PC-3 (cell line): ENCODE measurements around the gene TTBK1.

Experiments used
- EZH2 ChIP-seq: fragments of 300-600 bp; sonication (generic); IDR thresholded peaks from one replicate; pipeline ENCODE4 v1.6.1; 2017; ENCODE audit warnings: antibody characterized with exemption, mild to moderate bottlenecking, low read length; ENCODE audit not compliant: unreplicated experiment
- EZH2phosphoT487 ChIP-seq: fragments of 300-600 bp; sonication (generic); IDR thresholded peaks from 2 replicates; pipeline ENCODE4 v1.6.1; 2018; ENCODE audit warnings: mild to moderate bottlenecking, antibody characterized with exemption, low read length, borderline replicate concordance
- TF ChIP-seq, protein P1 (sequence below): fragments of 300-600 bp; sonication (generic); conservative IDR thresholded peaks from 2 replicates; pipeline ENCODE4 v1.5.1; 2017; ENCODE audit warnings: antibody characterized with exemption, low read depth, mild to moderate bottlenecking, low read length

DNA sequence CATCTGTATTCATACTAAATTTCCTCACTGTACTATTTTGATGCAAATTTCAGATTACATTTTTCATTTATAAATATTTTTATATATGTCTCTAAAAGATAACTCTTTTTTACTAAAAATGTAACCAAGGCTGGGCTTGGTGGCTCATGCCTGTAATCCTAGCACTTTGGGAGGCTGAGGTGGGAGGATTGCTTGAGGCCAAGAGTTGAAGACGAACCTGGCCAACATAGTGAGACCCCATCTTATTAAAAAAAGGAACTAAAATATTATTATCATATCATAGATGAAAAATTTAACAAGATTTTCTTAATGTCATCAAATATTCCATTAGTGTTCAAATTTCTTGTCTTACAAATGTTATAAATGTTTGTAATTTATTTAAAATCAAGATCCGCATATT, 7.4 kb upstream of the TTBK1 start:
- TF ChIP-seq, protein P1, sequence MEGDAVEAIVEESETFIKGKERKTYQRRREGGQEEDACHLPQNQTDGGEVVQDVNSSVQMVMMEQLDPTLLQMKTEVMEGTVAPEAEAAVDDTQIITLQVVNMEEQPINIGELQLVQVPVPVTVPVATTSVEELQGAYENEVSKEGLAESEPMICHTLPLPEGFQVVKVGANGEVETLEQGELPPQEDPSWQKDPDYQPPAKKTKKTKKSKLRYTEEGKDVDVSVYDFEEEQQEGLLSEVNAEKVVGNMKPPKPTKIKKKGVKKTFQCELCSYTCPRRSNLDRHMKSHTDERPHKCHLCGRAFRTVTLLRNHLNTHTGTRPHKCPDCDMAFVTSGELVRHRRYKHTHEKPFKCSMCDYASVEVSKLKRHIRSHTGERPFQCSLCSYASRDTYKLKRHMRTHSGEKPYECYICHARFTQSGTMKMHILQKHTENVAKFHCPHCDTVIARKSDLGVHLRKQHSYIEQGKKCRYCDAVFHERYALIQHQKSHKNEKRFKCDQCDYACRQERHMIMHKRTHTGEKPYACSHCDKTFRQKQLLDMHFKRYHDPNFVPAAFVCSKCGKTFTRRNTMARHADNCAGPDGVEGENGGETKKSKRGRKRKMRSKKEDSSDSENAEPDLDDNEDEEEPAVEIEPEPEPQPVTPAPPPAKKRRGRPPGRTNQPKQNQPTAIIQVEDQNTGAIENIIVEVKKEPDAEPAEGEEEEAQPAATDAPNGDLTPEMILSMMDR: no peak
- no peak for TF ChIP-seq EZH2phosphoT487
- TF ChIP-seq EZH2: no peak
